ENCODE measurements around the gene JRKL.

The JRKL gene

DNA sequence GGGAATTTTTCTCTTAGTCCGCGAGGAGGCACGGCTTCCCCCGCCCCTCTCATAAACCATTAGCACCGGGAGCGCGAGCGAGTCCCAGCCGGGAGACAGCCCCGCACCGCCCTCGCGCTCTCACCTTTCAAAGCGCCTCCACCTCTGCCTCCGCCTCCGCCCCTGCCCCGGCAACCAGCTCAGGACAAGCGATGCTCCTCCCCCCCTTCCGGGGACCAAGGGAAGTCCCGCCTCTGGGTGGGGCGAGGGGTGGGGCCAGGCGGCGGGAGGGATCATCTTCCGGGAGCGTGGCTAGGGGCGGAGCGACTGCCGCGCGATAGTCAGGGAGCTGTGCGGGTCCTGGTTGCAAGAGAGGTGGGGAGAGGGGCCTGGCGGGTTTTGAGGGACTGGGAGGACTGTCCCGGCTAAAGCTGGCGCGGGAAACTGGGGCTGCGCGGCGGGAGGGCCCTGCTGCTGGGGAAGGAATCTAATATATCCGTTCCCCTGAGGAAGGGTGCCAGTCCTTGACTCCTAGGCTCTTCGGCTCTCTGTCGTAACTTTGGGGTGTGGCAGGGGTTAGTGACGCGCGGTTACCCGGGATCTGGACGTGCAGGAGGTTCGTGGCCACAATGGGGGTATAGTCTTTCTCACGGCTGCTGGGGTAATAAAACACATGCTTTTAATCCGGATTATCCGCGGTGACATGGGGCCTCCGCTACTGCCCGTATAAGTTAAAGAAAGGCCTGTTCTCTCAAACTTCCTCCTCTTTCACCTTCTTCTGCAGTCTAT, at the start of gene JRKL, which contains the start of gene CCDC82:
JRKL (plus strand) TSS at position 294 of the 768 bp plus-strand sequence. CDS start 637 bp downstream, outside the sequence.
CCDC82 (minus strand) TSS at position 193 of the 768 bp plus-strand sequence. CDS start 5,165 bp downstream, outside the sequence.
- peak; percentile 97 for DNase-seq (ENCODE audit: low read depth)

DNA sequence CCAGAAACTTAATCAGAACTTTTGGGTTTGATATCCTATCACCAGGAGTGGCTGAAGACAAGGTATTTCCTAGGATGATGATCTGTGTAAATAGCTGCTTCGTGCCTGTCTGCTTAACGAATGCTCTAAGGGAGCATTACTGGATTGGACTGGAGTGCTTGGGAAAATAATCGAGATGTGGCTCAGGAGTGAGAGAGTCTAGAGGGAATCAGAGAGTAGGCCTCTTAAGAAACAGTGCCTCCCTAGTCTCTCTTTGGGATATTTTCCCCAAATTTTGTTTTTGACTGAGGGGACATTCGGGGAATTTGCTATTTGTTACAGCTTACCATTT, 49.3 kb upstream of the JRKL start:
- DNase-seq (ENCODE audit: low read depth): no peak

DNA sequence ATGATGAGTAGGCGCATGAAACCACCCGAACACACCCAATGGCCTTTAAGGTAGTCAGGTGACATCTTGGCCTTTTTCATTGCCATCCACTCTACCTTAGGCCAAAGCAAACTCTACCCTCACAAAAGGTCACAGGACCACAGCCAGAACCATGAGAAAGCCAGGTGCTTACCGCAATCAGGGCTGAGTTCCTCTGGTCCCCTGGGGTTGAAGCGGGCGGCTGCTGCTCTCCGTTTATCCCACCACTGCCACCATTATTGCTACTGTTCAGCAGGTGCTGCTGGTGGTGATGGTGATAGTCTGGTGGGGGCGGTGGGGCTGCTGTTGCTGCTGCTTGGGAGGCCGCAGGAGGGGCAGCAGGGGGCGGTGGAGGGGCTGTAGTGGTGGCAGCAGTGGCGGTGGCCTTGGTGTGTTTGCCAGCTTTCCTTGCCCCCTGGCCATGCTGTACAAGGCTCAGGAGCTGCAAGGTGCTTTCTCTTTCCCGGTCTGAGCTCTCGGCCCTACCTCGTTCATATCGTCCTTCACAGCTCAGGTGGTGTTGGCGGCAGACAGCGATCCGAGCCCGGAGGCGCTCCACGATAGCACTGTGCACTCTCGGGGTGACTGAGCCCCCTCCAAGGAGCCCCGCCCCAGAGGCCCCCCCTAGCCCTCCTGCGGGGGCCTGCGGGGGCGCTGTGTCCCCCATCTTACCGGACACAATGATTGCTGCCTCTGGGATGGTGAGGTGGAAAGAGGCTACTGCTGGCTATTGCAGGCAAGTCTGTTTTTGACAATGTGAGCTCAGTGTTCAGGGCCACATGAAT, 48.4 kb upstream of the JRKL start:
- peak; percentile 79 for DNase-seq (ENCODE audit: low read depth)

DNA sequence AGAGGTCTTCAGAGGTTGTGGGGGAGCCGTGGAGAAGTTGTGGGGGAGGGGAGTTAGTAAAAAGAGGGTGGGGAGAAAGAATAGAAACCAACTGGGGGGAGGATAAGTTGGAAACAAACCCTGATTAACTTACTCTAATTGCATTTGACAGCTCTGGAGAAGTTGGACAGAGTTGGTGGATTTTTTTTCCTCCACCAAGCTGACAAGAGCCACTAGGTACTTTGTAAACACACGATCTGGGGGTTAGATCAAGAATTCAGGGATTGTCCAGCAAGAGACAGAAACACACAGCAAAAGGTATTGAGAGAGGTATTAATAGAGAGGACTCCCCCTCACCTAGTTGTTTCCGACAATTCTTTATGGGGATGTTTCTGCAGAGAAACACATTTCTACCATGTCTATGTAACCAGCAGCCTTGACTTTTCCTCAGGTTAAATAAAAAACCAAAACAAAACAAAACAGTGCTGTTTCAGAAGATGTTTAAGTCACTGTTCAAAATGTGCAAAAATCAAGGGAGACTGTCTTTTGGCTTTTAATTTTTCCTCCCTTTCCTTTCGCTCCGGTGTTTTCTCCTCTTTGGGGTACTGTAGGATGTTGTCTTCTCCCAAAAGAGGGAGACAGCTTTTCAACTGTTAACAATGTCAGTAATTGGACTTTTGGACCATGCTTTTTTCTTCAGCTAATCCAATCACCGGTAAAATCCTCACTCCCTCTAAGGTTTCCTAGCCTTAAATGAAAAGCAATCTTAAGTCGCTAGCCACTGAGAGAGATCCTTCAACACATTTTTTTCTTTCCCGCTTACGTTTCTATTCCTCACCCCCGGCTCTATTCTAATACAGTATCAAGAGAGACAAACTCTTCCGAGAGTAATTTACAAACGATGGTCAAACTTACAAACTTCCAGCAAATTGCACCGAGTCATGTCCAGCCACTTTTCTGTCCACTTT, 47.5 kb upstream of the JRKL start:
- peak; percentile 53 for DNase-seq (ENCODE audit: low read depth)

DNA sequence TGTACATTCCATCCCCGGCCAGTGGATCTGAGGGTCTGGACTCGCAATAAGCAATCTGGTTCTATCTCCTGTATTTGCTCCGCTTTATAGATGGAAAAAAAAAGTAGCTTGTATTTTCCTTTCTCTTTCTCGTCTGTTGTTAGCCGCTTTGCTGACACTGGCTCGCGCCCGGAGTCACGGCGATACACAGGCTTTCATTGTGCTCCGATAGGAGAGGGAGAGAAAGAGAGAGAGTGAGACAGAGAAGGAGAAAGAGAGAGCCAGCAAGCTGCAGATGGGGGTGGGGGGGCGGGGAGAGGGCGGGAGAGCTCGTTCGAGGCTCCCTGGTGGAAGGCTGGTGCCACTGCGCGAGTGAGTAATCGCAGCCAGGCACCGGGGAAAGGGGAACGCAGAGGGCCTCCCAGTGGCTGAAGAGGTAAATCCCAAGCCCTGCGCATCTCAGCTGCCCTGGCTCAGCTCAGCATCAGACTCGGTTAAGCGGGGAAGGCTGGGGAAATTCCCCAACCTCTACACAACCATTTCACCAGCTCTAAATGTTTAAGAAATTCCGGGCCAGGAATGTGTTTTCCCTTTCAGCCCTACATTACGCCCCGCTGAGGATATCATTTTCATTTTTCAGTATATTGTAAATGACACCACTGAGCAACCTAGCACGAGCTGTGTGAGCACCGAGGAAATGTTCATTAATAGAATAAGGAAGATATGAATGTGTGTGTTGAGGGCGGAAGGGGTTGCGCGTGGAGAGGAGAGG, 46.7 kb upstream of the JRKL start, which contains the start of gene MAML2:
MAML2 (minus strand) TSS at position 235 of the 751 bp plus-strand sequence. CDS start 1,300 bp downstream, outside the sequence.
- DNase-seq (ENCODE audit: low read depth): peak; percentile 96

DNA sequence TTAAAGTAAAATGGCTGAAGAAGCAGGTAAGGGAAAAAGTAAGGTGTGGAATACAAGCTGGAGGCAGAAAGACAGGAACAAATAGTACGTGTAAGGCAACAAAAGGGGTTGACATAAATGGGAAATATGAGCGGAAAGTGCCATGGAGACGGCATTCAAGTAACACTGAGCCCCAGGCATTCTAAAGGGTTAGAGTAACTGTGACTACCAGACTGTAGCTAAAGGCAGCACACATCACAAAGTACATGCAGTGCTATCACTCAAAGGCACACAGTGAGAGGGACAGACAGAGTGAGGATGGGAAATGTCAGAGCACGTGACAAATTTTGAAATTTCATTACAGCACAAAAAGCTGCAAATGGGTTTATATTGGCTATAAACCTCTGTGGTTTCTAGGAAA, 33.0 kb upstream of the JRKL start:
- no peak for DNase-seq (ENCODE audit: low read depth)

DNA sequence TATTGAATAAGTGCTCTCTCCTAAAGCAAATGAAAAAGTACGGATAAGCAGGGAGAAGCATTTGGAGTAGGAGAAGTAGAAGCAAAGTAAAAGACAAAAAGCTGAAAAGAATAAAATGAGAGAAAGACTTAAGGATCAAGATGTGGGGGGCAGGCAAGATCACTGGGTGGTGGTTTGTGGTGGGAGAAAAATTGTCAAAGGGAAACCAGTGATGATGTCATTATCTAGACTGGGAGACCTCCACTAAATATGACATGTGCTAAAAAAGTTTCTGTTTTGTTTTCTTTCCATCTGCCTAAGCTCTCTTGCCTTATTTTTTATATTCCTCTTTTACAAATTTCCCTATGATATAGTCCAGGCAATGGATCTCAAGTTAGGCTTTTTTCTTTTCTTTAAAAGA, 32.0 kb upstream of the JRKL start:
- no peak for DNase-seq (ENCODE audit: low read depth)

DNA sequence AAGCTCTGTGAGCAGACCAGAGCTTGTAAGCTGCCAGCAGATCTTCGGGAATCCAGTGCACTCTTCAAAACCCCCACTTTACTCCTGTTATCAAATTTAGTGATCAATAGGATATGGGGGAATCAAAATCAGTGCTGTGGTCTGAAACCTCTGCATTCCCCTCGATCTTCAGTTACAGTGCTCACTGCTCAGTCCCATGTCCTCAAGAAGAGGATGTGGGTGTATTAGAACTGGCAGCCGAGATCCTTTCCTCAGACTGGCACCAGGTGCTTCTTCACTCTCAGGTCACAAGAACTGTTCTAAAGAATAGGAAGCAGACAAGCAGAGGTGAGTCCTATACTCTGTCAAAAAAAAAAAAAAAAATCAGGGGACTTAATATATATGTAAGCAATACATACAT, 31.5 kb upstream of the JRKL start:
- no peak for DNase-seq (ENCODE audit: low read depth)

DNA sequence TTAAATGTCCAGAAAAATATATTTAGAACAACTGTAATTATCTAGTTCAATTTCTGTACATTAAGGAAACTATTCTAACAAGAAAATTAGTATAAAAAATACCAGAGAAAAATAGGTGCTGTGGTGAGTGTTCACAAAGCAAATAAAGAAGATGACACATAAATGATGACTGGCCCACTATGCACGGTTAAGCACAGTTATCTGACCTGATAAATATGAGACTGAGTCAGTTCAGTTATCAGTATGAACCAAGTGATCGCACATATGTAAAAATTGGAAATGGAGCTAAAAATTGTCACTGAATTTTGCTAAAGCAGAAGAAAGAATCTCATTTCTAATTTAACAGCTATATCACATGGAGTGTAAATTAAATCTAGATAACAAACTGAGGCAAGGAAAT, 28.0 kb upstream of the JRKL start:
- DNase-seq (ENCODE audit: low read depth): peak; percentile 28

DNA sequence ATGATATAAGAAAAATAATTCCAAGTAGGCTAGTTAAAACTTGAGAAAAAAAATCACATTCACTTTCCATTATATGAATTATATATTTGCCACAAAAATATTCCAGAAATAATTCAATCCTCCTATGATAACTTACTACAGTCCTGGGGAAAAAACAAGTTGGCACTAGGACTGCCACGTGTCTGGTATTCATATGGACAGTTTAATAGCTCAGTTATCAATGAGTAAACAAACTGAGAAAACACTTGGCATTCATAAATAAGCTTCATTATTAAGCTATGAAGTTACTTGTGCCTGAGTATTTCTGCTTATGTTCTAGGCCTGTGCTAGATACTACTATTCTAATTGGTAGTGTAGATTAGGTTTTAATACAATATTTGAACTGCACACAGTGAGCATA, 24.3 kb upstream of the JRKL start:
- DNase-seq (ENCODE audit: low read depth): no peak

DNA sequence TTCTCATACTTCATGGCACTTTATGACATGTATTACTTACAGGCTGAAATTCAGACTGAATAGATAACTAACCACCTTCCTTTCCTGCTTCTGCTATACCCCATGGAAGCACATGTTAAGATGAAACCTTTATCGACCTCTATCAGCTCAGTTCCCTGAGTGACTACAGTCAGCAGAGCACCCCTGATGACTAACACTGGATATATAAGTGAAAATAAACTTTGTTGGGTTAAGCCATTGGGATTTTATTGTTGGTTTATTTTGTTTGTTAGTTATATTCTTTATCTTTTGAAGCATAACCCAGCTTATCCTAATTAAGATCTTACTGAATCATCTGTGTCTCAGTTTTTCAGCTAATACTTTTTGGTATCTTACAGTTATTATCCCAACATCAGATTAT, 23.8 kb upstream of the JRKL start:
- peak; percentile 6 for DNase-seq (ENCODE audit: low read depth)

DNA sequence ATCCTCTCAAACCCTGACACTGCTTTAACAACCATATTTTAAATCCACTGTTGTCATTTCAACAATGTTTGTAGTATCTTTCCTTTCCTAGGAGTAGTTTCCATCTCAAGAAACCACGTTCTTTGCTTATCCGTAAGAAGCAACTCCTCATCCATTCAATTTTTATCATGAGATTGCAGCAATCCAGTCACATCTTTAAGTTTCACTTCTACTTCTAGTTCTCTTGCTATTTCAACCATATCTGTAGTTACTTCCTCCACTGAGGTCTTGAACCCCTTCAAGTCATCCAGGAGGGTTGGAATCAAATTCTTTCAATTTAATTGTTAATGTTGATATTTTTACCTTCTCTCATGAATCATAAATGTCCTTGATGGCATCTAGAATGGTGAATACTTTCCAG, 22.5 kb upstream of the JRKL start:
- DNase-seq (ENCODE audit: low read depth): no peak

DNA sequence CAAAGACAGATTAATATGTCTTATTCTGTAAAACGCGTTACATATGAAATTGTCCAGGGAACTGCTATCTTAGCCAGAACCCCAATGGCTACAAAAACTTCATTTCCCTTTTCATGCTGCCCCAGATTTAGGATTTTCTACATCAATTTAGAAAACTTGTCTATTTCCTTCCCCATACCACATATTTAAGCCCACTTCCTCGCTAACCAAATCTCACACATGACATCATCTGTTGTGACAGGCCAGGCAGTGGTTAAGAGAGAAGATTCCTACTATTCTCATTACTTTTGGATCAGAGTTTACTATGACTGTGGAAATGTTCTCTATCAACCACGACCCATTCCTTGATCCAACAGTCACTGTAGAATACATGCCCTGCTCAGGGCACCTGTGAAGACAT, 16.0 kb upstream of the JRKL start:
- no peak for DNase-seq (ENCODE audit: low read depth)

DNA sequence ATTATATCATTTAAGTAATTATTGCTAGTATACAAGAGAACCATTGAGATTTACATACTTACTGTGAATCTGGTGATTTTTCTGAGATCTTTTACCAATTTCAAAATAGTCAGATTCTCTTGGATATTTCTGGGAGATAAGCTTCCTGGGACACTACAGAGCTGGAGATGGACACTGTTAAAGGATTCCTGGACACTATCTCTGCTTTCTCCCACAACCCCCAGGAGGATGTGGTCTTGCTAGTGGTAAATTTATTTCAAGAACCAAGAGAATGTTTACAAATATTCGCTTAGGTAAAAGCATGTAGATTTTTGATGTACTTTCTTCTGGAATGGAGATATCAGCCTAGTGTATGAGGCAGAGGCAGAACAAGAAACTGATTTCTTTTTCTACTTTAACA, 13.0 kb upstream of the JRKL start:
- no peak for DNase-seq (ENCODE audit: low read depth)

DNA sequence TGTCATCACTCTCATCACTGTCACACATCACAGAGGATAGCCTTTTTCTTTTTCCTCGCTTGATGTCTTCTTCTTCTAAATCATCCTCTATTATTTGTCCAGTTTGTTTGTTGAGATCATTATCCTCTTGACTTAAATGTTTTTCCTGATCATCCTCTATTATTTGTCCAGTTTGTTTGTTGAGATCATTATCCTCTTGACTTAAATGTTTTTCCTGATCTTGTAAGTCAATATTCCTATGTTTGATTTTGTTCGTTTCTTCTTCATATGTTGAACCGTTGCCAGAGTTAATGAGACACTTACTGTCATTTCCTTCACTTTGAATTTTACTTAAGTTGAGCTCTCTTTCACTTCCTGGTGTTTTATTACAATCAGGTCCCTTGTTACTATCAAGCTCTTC, 5.7 kb upstream of the JRKL start:
- DNase-seq (ENCODE audit: low read depth): no peak

DNA sequence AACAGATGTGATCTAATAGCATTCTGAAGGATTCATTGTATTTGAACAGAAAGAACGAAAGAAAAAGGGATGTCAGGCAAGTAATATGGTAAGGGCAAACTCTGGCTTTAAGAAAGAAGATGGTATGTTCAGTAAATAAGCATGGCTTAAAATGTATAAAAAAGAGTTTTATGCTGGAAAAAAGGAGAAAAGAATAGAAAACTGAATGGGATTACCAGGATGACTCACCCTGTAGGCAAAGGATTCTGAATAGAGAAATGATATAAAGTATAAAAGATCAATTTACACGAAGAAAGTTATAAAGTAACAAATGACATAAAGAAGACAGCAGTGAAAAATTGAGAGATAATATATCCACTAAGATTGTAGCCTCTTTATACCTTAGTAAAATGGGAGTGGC, 4.6 kb upstream of the JRKL start:
- no peak for DNase-seq (ENCODE audit: low read depth)

DNA sequence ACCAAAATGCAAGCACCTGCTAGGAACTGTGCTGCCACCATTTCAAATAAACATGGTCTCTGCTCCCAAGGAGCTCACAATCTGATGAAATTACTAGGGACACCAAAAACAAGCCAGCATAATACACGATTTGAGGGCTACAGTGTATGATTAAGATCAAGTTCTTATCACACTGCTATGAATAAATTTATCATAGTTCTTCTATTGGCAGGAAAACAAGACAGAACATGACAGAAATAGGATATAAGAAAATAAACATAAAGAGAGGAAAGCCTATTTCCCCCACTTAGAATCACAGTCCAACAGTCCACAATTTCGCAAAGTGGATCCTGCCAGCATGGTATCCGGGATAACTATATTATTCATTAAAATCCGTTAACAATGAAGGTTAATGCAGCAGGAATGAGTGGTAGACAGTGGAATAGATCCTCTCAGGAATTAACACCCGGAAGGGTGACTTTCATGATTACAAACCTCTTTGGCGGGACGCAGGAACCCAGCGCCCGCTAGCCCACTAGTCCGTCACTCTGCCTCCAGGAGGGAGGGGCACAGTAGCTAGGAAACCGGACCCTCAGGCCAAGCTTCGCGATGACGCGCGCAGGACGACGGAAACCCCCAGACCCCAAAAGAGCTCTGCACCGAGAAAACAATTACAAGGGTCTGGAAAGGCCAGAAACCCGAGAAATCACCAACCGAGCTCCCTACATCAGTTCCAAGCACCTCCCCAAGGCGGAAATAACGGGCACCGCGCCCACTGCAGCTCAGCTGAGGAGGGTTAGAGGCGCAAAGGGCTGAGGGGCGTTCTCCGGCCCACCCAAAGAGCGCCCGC, 708 bp upstream of the JRKL start:
- DNase-seq (ENCODE audit: low read depth): peak; percentile 75

DNA sequence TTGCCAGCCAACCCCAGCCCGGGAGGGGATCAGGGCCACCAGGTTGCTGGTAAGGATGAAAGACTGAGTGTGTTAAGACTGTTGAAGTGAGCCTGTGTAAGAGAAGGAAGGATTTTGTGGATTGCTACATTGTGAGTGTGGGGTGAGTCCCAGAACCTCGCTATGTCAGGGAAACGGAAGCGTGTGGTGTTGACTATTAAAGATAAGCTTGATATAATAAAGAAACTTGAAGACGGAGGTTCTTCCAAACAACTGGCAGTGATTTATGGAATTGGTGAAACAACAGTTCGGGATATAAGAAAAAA, 627 bp downstream of the JRKL start:
- peak; percentile 37 for DNase-seq (ENCODE audit: low read depth)

DNA sequence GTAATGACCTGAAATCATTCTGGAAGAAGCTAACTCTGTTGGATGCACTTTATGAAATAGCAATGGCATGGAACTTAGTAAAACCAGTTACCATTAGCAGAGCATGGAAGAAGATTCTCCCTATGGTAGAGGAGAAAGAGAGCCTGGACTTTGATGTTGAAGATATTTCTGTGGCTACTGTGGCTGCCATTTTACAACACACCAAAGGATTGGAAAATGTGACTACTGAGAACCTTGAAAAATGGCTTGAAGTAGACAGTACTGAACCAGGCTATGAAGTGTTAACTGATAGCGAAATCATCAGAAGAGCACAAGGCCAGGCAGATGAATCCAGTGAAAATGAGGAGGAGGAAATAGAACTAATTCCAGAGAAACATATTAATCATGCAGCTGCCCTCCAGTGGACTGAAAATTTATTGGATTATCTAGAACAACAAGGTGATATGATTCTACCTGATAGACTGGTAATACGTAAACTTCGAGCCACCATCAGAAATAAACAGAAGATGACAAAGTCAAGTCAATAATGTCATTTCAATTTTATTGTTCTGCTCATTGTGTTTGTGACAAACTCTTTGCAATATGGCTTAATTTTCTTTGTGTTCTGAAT, 2.0 kb downstream of the JRKL start:
- peak; percentile 24 for DNase-seq (ENCODE audit: low read depth)

DNA sequence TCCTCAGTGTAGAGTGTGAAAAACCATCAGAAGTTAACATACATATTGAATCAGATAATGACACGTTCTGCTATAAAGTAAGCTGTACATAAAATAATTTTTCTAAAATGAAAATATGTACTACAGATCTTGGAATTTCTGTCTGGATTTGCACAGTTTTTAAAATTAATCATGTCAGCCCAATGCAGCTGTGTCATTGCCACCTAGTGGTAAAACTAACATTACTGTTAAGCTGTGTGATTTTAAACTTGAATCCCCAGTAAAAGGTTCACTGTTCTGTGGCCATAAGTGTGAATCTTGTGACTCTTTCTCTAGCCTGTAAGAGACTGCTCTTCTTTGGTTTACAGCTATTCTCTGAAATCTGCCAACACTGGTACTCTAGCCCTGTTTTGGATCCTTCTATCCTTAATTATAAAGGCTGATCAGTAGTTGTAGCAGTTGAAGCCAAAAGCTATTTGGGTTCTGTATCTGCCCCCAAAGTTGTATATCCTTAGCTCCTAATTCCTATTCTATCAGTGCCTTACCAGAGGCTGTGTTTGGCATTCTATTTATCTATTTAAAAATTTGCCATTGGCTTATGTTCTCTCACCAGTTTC, 4.0 kb downstream of the JRKL start:
- DNase-seq (ENCODE audit: low read depth): peak; percentile 71
